ENCODE measurements around the gene PRKCA. TPM values are rescaled to one million over a fixed set of nuclear protein-coding genes. Genes with fewer than 3 reads are reported as not detected.

Gene PRKCA
- total RNA-seq, 2 donors from 2014 or later = 8.3 to 26.5 TPM

DNA sequence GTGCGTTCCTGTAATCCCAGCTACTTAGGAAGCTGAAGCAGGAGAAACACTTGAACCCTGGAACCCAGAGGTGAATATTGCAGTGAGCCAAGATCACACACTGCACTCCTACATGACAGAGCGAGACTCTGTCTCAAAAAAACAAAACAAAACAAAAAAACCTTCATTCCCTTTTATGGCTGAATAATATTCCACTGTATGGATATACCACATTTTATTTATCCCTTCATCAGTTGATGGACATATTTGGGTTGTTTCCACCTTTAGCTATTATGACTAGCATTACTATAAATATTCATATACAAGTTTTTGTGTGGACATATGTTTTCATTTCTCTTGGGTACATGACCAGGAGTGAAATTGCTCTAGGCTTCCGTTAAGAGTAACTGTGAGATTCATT lies 30.9 kb upstream of the PRKCA start:
- no peak overlapping the region for H3K27ac ChIP-seq
- WGBS = 96% methylated on average over 3 of the region's 3 CpGs
- TF ChIP-seq POLR2AphosphoS5 (IDR thresholded peaks at IDR 0.05) (no peak), POLR2A (IDR thresholded peaks at IDR 0.05) (no peak)
- TF ChIP-seq, protein P1, sequence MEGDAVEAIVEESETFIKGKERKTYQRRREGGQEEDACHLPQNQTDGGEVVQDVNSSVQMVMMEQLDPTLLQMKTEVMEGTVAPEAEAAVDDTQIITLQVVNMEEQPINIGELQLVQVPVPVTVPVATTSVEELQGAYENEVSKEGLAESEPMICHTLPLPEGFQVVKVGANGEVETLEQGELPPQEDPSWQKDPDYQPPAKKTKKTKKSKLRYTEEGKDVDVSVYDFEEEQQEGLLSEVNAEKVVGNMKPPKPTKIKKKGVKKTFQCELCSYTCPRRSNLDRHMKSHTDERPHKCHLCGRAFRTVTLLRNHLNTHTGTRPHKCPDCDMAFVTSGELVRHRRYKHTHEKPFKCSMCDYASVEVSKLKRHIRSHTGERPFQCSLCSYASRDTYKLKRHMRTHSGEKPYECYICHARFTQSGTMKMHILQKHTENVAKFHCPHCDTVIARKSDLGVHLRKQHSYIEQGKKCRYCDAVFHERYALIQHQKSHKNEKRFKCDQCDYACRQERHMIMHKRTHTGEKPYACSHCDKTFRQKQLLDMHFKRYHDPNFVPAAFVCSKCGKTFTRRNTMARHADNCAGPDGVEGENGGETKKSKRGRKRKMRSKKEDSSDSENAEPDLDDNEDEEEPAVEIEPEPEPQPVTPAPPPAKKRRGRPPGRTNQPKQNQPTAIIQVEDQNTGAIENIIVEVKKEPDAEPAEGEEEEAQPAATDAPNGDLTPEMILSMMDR (IDR thresholded peaks at IDR 0.05) = no peak
- H3K9me3 ChIP-seq = no peaks in the 10 kb centered on the region
- no peaks in the 10 kb centered on the region for H3K36me3 ChIP-seq
- no peaks in the 10 kb centered on the region for H3K4me1 ChIP-seq (replicated peaks)
- no peak overlapping the region for H3K4me3 ChIP-seq
- no peaks in the 10 kb centered on the region for H3K27me3 ChIP-seq (replicated peaks; ENCODE audit: insufficient read depth)
- intact Hi-C loops (cut with DNase I) = no loop called here
- no peak for DNase-seq (ENCODE audit: low spot score)

DNA sequence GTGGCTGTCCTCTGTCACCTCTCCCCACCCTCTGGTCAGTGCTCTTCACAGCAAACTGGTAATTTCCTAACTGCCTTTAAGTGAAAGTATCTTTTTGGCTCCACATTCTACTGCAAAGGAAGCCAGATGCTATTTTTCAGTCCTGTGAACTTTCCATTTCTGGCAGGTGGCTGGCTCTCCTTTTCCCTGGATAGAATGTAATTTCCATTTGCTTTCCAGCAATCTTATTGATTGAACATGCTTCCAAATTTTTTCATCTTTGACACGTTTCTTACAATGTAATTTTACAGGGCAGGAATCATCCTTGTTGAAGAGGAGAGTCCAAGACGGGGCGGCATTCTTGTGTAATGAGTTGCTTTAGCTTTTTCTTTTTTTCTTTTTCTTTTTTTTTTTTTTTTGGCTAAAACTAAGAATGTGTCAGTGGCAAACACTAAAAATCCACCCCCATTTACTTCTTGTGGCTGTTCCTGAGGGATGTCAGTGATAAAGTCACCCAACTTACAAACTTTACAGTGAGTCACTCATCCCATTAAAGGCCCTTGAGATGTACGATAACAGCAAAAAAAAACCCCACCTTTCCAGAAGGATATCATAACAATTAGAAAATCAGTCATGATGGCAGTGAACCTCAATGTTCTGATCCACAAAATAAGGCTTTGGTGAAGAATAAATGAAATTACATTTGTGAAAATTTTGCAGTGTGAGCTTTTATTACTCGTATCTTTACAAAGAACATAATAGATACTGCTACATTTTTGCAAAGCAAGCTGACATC lies 29.4 kb upstream of the PRKCA start:
- 35% methylated on average over 5 of the region's 5 CpGs for WGBS
- H3K27me3 ChIP-seq (replicated peaks; ENCODE audit: insufficient read depth) = no peaks in the 10 kb centered on the region
- H3K4me1 ChIP-seq (replicated peaks) = no peaks in the 10 kb centered on the region
- H3K9me3 ChIP-seq = no peaks in the 10 kb centered on the region
- DNase-seq (ENCODE audit: low spot score) = no peak
- no peaks in the 10 kb centered on the region for H3K36me3 ChIP-seq
- TF ChIP-seq, protein P1 (IDR thresholded peaks at IDR 0.05) = no peak
- no peak for TF ChIP-seq POLR2A (IDR thresholded peaks at IDR 0.05)
- no peak for TF ChIP-seq POLR2AphosphoS5 (IDR thresholded peaks at IDR 0.05)
- H3K27ac ChIP-seq = no peak overlapping the region
- intact Hi-C loops (cut with DNase I) = no loop called here
- no peak overlapping the region for H3K4me3 ChIP-seq

DNA sequence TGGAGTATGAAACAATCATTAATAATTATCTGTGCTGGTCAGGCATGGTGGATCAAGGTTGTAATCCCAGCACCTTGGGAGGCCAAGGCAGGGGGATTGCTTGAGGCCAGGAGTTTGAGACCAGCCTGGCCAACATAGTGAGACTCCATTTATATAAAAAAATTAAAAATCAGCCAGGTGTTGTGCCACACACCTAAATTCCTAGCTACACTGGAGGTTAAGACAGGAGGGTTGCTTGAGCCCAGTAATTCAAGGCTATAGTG lies 28.9 kb upstream of the PRKCA start:
- TF ChIP-seq, protein P1 (IDR thresholded peaks at IDR 0.05) = no peak
- TF ChIP-seq POLR2A (IDR thresholded peaks at IDR 0.05) (no peak), POLR2AphosphoS5 (IDR thresholded peaks at IDR 0.05) (no peak)
- Histone ChIP-seq H3K9me3 (no peaks in the 10 kb centered on the region), H3K27me3 (replicated peaks; ENCODE audit: insufficient read depth) (no peaks in the 10 kb centered on the region), H3K36me3 (no peaks in the 10 kb centered on the region), H3K4me3 (no peak overlapping the region), H3K4me1 (replicated peaks) (no peaks in the 10 kb centered on the region), H3K27ac (no peak overlapping the region)
- no peak for DNase-seq (ENCODE audit: low spot score)
- intact Hi-C loops (cut with DNase I) = no loop called here

- Histone ChIP-seq H3K27ac (no peak overlapping the region), H3K36me3 (no peaks in the 10 kb centered on the region), H3K27me3 (replicated peaks; ENCODE audit: insufficient read depth) (no peaks in the 10 kb centered on the region), H3K4me1 (replicated peaks) (no peaks in the 10 kb centered on the region), H3K9me3 (no peaks in the 10 kb centered on the region), H3K4me3 (no peak overlapping the region)
- TF ChIP-seq, protein P1 (IDR thresholded peaks at IDR 0.05) = no peak
- TF ChIP-seq POLR2AphosphoS5 (IDR thresholded peaks at IDR 0.05) = peak; percentile 79
- peak; percentile 67 for DNase-seq (ENCODE audit: low spot score)
- intact Hi-C loops (cut with DNase I) = no loop called here
- 59% methylated on average over 6 of the region's 6 CpGs for WGBS
Observed at GRCh38 chr17:66275651-66276050, 26.8 kb upstream of the PRKCA start.

DNA sequence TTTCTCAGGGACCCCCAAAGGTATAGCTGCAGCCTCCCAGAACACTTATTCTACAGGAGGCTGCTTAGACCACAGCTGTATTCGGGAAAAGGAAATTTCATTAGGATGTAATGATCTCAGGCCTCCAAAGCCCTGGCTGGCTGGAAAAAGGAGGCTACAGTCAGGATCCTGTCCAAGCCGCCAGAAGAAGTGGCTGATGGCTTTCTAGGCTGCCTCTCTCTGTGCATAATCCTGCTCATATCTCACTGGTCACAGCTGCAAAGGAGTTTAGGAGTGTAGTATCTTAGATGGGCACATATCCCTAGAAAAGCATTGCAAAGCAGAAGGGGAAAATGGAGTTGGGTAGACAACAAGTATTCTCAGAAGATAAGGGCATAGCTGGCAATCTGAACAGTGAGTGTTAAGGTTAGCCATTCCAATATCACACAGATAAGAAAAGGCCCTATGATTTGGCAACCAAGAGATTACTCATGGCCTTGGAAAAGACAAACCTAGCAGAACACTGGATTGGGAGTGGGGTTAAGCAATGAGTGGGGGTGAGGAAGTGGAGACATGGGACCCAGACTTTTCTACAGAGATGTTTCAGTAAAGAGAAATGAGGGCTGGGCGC lies 26.0 kb upstream of the PRKCA start:
- no peak for DNase-seq (ENCODE audit: low spot score)
- no peaks in the 10 kb centered on the region for H3K36me3 ChIP-seq
- H3K27me3 ChIP-seq (replicated peaks; ENCODE audit: insufficient read depth) = no peaks in the 10 kb centered on the region
- TF ChIP-seq POLR2A (IDR thresholded peaks at IDR 0.05) (no peak), POLR2AphosphoS5 (IDR thresholded peaks at IDR 0.05) (no peak)
- TF ChIP-seq, protein P1 (IDR thresholded peaks at IDR 0.05) = no peak
- H3K4me3 ChIP-seq = no peak overlapping the region
- H3K4me1 ChIP-seq (replicated peaks) = no peaks in the 10 kb centered on the region
- WGBS = 96% methylated on average over 3 of the region's 3 CpGs
- intact Hi-C loops (cut with DNase I) = no loop called here
- H3K27ac ChIP-seq = no peak overlapping the region
- no peaks in the 10 kb centered on the region for H3K9me3 ChIP-seq

All from prostate gland (tissue), 2 donors.